Mesenchymal stem cell (in vitro differentiated cells and primary cell): Measurements from ENCODE around the gene SETD3.

Experiments
- DNase-seq: peaks from one replicate; pipeline ENCODE4 v3.0.0-alpha.2; 2013
- H2AFZ ChIP-seq: one replicate; pipeline ENCODE4 v1.6.1; 2013; ENCODE audit warnings: low read depth, mild to moderate bottlenecking, control low read depth, inconsistent platforms, low read length, moderate library complexity
- H2AK5ac ChIP-seq: 2 replicates; pipeline ENCODE4 v1.6.1; 2013; ENCODE audit warnings: low read length, moderate library complexity, mild to moderate bottlenecking, inconsistent platforms; ENCODE audit not compliant: severe bottlenecking
- H2BK120ac ChIP-seq: one replicate; pipeline ENCODE4 v1.6.1; 2013; ENCODE audit warnings: low read depth, mild to moderate bottlenecking, inconsistent platforms, low read length, moderate library complexity
- H2BK12ac ChIP-seq, 2 experiments: one replicate each; pipeline ENCODE4 v1.6.1; 2013; ENCODE audit warnings: inconsistent platforms in 2 of 2, low read length in 2 of 2, mild to moderate bottlenecking in 2 of 2, moderate library complexity in 2 of 2, control low read depth in 1 of 2
- H2BK15ac ChIP-seq: one replicate; pipeline ENCODE4 v1.6.1; 2013; ENCODE audit warnings: mild to moderate bottlenecking, low read depth, inconsistent platforms; ENCODE audit not compliant: poor library complexity, severe bottlenecking
- H2BK5ac ChIP-seq: 2 replicates; pipeline ENCODE4 v1.6.1; 2013; ENCODE audit warnings: low read depth, mild to moderate bottlenecking, low read length, control low read depth, inconsistent platforms; ENCODE audit not compliant: poor library complexity, severe bottlenecking
- H3K14ac ChIP-seq, 2 experiments: one replicate each; pipeline ENCODE4 v1.6.1; 2013; ENCODE audit warnings: inconsistent platforms in 2 of 2, low read length in 2 of 2, control low read depth in 1 of 2, mild to moderate bottlenecking in 1 of 2, moderate library complexity in 1 of 2
- H3K18ac ChIP-seq, 2 experiments: one replicate each; pipeline ENCODE4 v1.6.1; 2013; ENCODE audit warnings: inconsistent platforms in 2 of 2, low read length in 2 of 2, control low read depth in 1 of 2, low read depth in 1 of 2, mild to moderate bottlenecking in 1 of 2
- H3K23ac ChIP-seq, 2 experiments: one replicate each; pipeline ENCODE4 v1.6.1; 2013; ENCODE audit warnings: inconsistent platforms in 2 of 2, low read length in 2 of 2, mild to moderate bottlenecking in 2 of 2, moderate library complexity in 2 of 2, control low read depth in 1 of 2
- H3K27ac ChIP-seq: 2 replicates; pipeline ENCODE4 v1.5.1; 2013; ENCODE audit warnings: mild to moderate bottlenecking, moderate library complexity, low read length, control low read depth, inconsistent platforms; ENCODE audit not compliant: poor library complexity, severe bottlenecking
- H3K27me3 ChIP-seq, 2 experiments: 2 replicates each; pipeline versions ENCODE4 v1.6.1 to v1.7.0; 2013; ENCODE audit warnings: low read length in 2 of 2, mild to moderate bottlenecking in 2 of 2, moderate library complexity in 2 of 2, control low read depth in 1 of 2, inconsistent platforms in 1 of 2; ENCODE audit not compliant: control insufficient read depth in 1 of 2, insufficient read depth in 1 of 2
- H3K36me3 ChIP-seq, 2 experiments: 2 replicates each; pipeline versions ENCODE4 v1.6.1 to v1.7.0; 2013; ENCODE audit warnings: low read length in 2 of 2, control low read depth in 1 of 2, inconsistent platforms in 1 of 2, low read depth in 1 of 2, mild to moderate bottlenecking in 1 of 2; ENCODE audit not compliant: insufficient read depth in 2 of 2, control insufficient read depth in 1 of 2
- H3K4ac ChIP-seq, 2 experiments: one replicate each; pipeline ENCODE4 v1.6.1; 2013; ENCODE audit warnings: inconsistent platforms in 2 of 2, low read length in 2 of 2, mild to moderate bottlenecking in 2 of 2, moderate library complexity in 2 of 2, control low read depth in 1 of 2, low read depth in 1 of 2
- H3K4me1 ChIP-seq: 2 replicates; pipeline ENCODE4 v1.6.1; 2013; ENCODE audit warnings: low read depth, low read length, control low read depth; ENCODE audit not compliant: control insufficient read depth, insufficient read depth
- H3K4me2 ChIP-seq: 2 replicates; pipeline ENCODE4 v1.6.1; 2013; ENCODE audit warnings: low read length, mild to moderate bottlenecking, inconsistent platforms; ENCODE audit not compliant: poor library complexity, severe bottlenecking
- H3K4me3 ChIP-seq, 2 experiments: 2 replicates each; pipeline versions ENCODE4 v1.5.1 to v1.7.0; 2013; ENCODE audit warnings: low read length in 2 of 2, mild to moderate bottlenecking in 2 of 2, control low read depth in 1 of 2, low read depth in 1 of 2; ENCODE audit not compliant: insufficient read depth in 1 of 2
- H3K79me1 ChIP-seq: replicated peaks from 2 replicates; pipeline ENCODE4 v1.6.1; 2013; ENCODE audit warnings: mild to moderate bottlenecking, control low read depth, low read length, inconsistent platforms; ENCODE audit not compliant: poor library complexity, severe bottlenecking
- H3K9ac ChIP-seq: 2 replicates; pipeline ENCODE4 v1.7.0; 2013; ENCODE audit warnings: mild to moderate bottlenecking, low read length, moderate library complexity
- H3K9me3 ChIP-seq: 2 replicates; pipeline ENCODE4 v1.7.0; 2013; ENCODE audit warnings: mild to moderate bottlenecking, low read length; ENCODE audit not compliant: control insufficient read depth
- H4K8ac ChIP-seq: one replicate; pipeline ENCODE4 v1.6.1; 2013; ENCODE audit warnings: inconsistent platforms, mild to moderate bottlenecking, low read length, moderate library complexity
- H4K91ac ChIP-seq: one replicate; pipeline ENCODE4 v1.6.1; 2013; ENCODE audit warnings: mild to moderate bottlenecking, low read length, inconsistent platforms
- WGBS: methylation state at CpG from one replicate; pipeline ENCODE4 v1.1.7; 2013; ENCODE audit warnings: mixed read lengths; 5-methylcytosine and 5-hydroxymethylcytosine counted together

The SETD3 gene

GRCh38 chr14:99402950-99403349 is 77.7 kb downstream of the SETD3 start:
- Histone ChIP-seq H3K4me2 (no peak overlapping the region), H3K27me3 (no peaks in the 10 kb centered on the region), H3K9me3 (no peaks in the 10 kb centered on the region), H2BK5ac (no peak overlapping the region), H3K36me3 (peaks cover 28 to 72% of the 10 kb centered on the region in 2 experiments), H3K4me3 (no peak overlapping the region), H2BK12ac (no peak overlapping the region), H4K8ac (no peak overlapping the region), H2AFZ (no peak overlapping the region), H3K14ac (no peak overlapping the region), H4K91ac (no peak overlapping the region), H3K4me1 (no peaks in the 10 kb centered on the region), H3K18ac (no peak overlapping the region), H3K9ac (no peak overlapping the region), H3K79me1 (peaks cover 5% of the 10 kb centered on the region), H3K23ac (no peak overlapping the region), H3K4ac (no peak overlapping the region), H2BK120ac (no peak overlapping the region), H3K27ac (no peak overlapping the region), H2AK5ac (no peak overlapping the region), H2BK15ac (no peak overlapping the region)
- 87% methylated on average over 10 of the region's 10 CpGs for WGBS
- DNase-seq = no peak

- Histone ChIP-seq H2BK15ac (no peak overlapping the region), H2AFZ (no peak overlapping the region), H4K91ac (no peak overlapping the region), H3K36me3 (peaks cover 30 to 76% of the 10 kb centered on the region in 2 experiments), H3K4me2 (no peak overlapping the region), H2AK5ac (no peak overlapping the region), H2BK5ac (no peak overlapping the region), H3K27me3 (no peaks in the 10 kb centered on the region), H2BK120ac (no peak overlapping the region), H3K18ac (no peak overlapping the region), H3K14ac (no peak overlapping the region), H3K4me3 (no peak overlapping the region), H3K23ac (no peak overlapping the region), H3K9me3 (no peaks in the 10 kb centered on the region), H3K9ac (no peak overlapping the region), H3K79me1 (no peaks in the 10 kb centered on the region), H2BK12ac (no peak overlapping the region), H3K27ac (no peak overlapping the region), H4K8ac (no peak overlapping the region), H3K4ac (no peak overlapping the region), H3K4me1 (no peaks in the 10 kb centered on the region)
- 97% methylated on average over 4 of the region's 4 CpGs for WGBS
- no peak for DNase-seq
Measured at GRCh38 chr14:99402285-99402648, 78.4 kb downstream of the SETD3 start.

GRCh38 chr14:99401621-99402284 is 78.9 kb downstream of the SETD3 start:
- Histone ChIP-seq H2AFZ (no peak overlapping the region), H3K4me1 (no peaks in the 10 kb centered on the region), H3K9me3 (no peaks in the 10 kb centered on the region), H3K36me3 (peaks cover 30 to 79% of the 10 kb centered on the region in 2 experiments), H3K4me3 (no peak overlapping the region), H3K27ac (no peak overlapping the region), H3K4me2 (no peak overlapping the region), H2AK5ac (no peak overlapping the region), H3K14ac (no peak overlapping the region), H3K4ac (no peak overlapping the region), H2BK5ac (no peak overlapping the region), H2BK15ac (no peak overlapping the region), H4K8ac (no peak overlapping the region), H3K23ac (no peak overlapping the region), H3K27me3 (no peaks in the 10 kb centered on the region), H3K9ac (no peak overlapping the region), H3K18ac (no peak overlapping the region), H4K91ac (no peak overlapping the region), H2BK12ac (no peak overlapping the region), H3K79me1 (no peaks in the 10 kb centered on the region), H2BK120ac (no peak overlapping the region)
- WGBS = 83% methylated on average over 5 of the region's 5 CpGs
- DNase-seq = no peak

GRCh38 chr14:99401211-99401610 is 79.4 kb downstream of the SETD3 start:
- Histone ChIP-seq H3K23ac (no peak overlapping the region), H2BK12ac (no peak overlapping the region), H3K9me3 (no peaks in the 10 kb centered on the region), H2AFZ (no peak overlapping the region), H3K4me3 (no peak overlapping the region), H3K18ac (no peak overlapping the region), H2BK5ac (no peak overlapping the region), H3K79me1 (no peaks in the 10 kb centered on the region), H4K91ac (no peak overlapping the region), H4K8ac (no peak overlapping the region), H3K4ac (no peak overlapping the region), H3K36me3 (peaks cover 28 to 79% of the 10 kb centered on the region in 2 experiments), H2BK120ac (no peak overlapping the region), H2BK15ac (no peak overlapping the region), H3K4me2 (no peak overlapping the region), H3K27me3 (no peaks in the 10 kb centered on the region), H3K4me1 (no peaks in the 10 kb centered on the region), H3K14ac (no peak overlapping the region), H3K9ac (no peak overlapping the region), H3K27ac (no peak overlapping the region), H2AK5ac (no peak overlapping the region)
- DNase-seq = no peak
- WGBS = 100% methylated on average over 2 of the region's 4 CpGs
